GM21529 (cell line): ENCODE data around the gene TNKS1BP1.
"Not testable (repeated sequence)": the region's sequence is repeated elsewhere in the genome, so short reads cannot be mapped to it uniquely, and the experiment has no call there.

ENCODE experiments used
- ATAC-seq: cut with Tn5 transposase; IDR thresholded peaks from one replicate; pipeline ENCODE4 v1.9.1; 2021; ENCODE audit not compliant: unreplicated experiment

Gene TNKS1BP1

DNA sequence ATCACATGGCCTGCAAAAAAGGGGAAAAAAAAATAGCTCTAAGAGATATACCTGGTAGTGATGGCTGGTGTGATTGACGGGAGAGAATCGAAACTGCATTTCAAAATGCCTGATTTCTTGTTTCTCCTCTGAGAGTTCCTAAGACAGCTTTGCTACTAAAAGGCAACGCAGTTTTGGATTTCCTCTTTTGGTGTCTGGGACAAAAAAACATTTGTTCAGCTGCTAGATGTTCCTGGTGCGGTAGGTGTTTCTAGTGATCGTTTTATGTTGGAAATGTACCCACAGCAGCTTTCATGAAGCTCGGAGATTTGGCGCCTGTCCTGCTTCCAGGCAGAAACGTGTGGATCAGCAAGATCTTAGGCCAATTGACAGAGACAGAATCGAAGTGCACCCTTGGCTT lies 31.5 kb upstream of the TNKS1BP1 start:
- ATAC-seq = no peak

DNA sequence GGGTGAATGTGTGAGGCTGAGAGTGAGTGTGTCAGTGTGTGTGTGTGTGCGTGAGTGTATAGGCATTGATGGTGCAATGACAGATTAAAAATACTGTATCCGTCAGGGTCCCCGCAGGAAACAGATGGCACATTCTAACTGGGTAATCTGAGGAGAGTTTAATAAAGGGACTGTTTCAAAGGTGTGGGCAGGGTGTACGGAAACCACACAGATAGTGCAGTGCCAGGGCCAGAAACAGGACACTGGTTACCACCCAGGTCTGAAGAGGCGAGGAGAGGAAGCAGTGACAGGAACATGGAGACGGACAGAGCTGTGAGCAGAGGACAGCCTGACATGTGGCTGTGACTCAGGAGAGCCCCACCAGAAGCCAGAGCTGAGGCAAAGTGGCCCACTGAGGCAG lies 29.9 kb upstream of the TNKS1BP1 start:
- no peak for ATAC-seq

- no peak for ATAC-seq
Observed at GRCh38 chr11:57353852-57354251, 29.1 kb upstream of the TNKS1BP1 start.

DNA sequence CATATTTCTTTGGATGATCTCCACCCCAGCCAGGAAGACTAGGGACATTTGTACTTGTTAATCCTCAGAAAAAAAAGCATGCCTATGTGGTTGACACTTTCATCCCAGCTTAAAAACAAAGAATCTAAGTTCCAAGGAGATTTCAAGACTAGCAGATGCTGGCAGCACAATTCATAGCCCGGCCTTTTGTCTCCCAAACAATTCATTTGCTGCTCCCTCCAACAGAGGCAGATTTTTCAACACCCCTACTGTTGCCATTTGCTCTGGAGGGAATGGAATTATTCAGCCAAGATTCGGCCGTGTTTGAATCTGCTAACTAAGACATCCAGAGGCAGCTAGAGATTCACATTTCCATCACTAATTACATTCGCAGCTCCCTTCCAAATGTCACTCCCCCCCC lies 28.7 kb upstream of the TNKS1BP1 start:
- ATAC-seq = no peak

- no peak for ATAC-seq
Observed at GRCh38 chr11:57353036-57353435, 28.3 kb upstream of the TNKS1BP1 start.

DNA sequence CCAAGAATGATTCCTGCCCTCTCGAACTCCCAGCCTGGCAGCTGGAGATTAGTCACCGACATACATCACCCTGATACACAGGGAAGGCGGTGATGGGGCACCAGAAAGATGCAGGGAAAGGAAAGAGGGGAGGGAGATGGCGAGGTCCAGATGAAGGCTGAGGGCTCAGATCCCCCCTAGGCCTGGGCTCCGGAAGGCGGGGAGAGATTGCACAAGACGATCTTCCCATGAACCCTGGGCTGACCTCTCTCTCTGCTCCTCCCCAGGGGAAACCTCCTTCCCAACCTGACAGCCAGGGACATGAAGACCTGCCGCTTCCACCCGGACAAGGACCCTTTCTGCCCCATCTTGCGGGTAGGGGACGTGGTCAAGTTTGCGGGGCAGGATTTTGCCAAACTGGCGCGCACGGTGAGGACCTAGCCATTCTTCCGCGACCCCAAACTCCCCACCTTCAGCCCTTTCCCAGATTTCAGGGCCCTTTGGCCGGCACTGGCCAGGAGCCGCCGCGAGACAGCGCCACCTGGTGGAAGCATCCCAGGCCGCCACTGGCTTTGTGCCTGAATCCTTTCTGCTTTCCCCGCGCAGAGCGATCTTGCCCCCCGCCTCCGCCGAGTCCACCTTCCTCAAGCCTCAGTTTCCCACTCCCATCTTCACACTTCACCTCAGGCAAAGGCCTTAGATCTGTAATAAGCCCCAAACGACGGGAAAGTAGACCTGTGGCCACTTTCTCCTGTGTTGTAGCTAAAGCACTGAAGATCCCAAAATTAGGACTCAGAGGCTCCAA lies 24.9 kb upstream of the TNKS1BP1 start:
- no peak for ATAC-seq

GRCh38 chr11:57348636-57349313 lies 24.0 kb upstream of the TNKS1BP1 start:
- no peak for ATAC-seq

DNA sequence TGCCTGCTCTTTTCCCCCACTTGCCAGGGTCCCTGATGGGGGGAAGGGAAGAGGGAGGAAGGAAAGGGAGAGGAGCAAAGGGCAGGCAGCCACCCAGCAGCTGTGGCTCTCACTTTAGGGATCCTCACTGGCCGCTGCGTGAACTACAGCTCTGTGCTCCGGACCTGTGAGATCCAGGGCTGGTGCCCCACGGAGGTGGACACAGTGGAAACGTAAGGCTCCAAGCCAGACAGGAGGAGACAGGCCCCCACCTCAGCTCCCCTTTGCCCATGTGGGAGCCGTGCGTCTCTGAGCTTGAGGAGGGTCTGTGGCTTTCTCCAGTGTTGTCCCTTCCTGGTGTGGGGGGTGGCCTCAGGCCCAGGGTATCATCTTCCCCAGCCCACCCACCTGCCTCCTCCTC lies 23.3 kb upstream of the TNKS1BP1 start:
- no peak for ATAC-seq

- no peak for ATAC-seq
Observed at GRCh38 chr11:57347336-57347735, 22.6 kb upstream of the TNKS1BP1 start.

DNA sequence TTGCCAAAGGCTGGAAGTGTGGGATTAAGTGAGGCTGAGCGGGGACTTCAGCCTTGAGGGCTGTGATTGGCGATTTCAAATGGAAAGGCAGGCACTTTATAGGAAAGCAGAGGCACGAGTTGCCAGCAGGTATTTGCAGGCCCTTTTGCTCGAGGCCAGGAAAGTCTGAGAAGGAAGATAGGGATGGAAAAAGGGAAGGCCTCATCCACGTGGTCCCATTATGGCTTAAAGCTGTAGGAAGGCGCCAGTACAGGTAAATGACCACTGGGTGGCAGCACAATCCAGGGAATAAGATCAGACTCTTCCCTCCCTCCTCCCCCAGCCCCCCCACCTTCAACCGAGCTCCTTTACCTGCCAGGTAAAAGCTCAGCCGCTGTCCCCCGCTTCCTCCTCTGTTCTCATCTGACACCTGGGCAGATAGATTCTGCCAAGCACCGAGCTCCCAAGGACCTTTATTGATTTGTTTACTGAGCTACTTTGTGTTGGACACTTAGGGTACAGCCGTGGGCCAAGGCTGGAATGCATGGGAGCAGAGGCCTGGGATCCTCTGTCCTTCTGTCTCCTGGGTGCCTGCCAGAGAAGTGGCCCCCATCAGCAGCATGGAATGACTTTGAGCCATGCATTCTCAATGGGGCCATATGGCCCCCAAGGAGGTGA lies 20.9 kb upstream of the TNKS1BP1 start:
- ATAC-seq = peak; percentile 75

DNA sequence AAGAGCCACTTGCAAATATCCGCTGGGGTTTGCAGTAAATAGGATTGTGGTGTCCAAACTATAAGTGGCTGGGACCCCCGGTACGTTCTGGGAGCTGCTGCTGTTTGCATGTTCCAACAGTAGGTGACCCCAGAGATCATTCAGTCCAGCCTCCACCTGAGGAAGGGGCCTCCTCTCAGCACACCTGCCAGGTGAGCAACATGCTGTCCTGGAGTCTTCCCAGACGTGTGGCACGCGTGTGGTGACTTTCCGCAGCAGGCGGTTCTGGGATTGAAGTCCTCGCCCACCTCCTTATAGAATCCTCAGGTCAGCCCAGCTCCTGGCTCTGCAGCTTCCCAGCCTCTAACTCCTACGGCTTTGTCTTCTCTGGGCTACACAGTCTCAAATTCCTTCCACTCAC lies 20.1 kb upstream of the TNKS1BP1 start:
- ATAC-seq = no peak

DNA sequence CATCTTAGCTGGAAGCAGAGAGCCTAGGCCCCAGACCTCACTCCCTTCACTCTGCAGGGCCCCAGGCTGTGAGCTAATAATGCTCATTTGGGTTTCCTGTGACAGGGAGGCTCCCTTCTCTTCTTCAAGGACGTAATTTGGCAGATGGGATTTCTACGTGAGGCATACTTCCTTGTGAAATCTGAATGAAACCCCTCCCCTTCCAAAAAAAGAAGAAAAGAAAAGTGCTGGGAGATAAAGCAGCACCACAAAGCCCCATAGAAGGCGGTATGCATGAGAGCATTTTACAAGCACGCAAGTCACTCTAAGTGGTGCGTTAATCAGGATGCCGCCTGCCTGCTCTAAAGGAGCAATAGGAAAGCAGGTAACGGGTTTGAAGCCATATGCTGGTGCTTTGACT lies 19.1 kb upstream of the TNKS1BP1 start:
- no peak for ATAC-seq

- no peak for ATAC-seq
Observed at GRCh38 chr11:57342702-57343101, 17.9 kb upstream of the TNKS1BP1 start.

GRCh38 chr11:57341250-57341808 lies 16.6 kb upstream of the TNKS1BP1 start:
- no peak for ATAC-seq

GRCh38 chr11:57340039-57340615 lies 15.4 kb upstream of the TNKS1BP1 start:
- no peak for ATAC-seq

DNA sequence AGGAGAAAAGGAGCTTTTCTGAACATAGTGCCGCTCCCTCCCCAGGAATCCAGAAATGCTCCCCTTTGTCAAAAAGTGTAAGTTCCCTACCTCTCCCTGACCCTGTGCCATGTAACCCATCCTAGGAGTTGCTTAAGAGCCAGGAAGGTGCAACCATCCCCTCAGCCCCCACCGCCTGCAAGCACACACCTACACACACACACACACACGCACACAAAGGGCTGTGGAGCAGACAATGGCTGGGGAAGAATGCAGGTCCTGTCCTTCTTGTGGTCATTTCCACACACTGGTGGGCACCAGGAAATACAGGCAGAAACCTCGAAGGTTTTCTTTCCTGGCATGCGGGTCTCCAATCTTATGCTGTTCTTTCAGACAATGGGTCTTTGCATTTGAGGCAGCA lies 14.6 kb upstream of the TNKS1BP1 start:
- ATAC-seq = no peak

- ATAC-seq = no peak
Observed at GRCh38 chr11:57338142-57338541, 13.4 kb upstream of the TNKS1BP1 start, which contains the start of gene P2RX3. Gene P2RX3, plus strand, starts transcription at chr11:57338352. Its CDS starts 199 bp downstream, at chr11:57338551.

GRCh38 chr11:57336856-57337255 lies 12.1 kb upstream of the TNKS1BP1 start:
- ATAC-seq = not testable (repeated sequence)

DNA sequence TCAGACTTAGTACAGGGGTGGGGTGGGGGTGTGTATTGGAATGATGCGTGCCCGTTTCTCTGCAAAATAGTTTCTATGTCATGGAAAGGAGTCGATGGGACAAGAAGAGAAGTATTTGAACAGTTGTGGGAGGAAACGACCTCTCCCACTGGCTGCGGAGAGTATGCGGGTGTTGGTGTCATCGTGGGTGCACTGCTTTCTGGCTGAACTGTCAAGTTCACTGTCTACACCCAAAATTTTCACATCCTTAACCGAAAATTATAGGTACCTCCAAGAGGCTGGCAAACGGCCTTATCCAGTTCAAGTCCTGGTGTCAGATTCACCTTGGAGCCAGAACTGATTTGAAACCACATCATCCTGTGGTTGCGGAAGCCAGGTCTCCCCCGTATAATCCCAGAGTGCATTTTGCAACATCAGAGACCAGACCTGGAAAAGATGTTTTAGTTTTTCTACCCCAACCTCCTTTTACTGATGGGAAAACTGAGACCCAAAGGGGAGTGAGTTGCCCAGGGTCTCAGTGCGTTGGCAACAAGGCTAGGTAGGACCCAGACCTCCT lies 11.4 kb upstream of the TNKS1BP1 start:
- ATAC-seq = no peak

- ATAC-seq = peak; percentile 98
Observed at GRCh38 chr11:57335343-57336110, 10.8 kb upstream of the TNKS1BP1 start, which contains the start of gene SSRP1. Gene SSRP1, minus strand, starts transcription at chr11:57335892. Its CDS starts 771 bp downstream, at chr11:57335121.
